Panc1 (cell line): ENCODE results near the gene SAMD14. TPM values are rescaled to one million over a fixed set of nuclear protein-coding genes. Genes with fewer than 3 reads are reported as not detected.

ENCODE experiments used
- ATAC-seq: fragments of 200-7000 bp; cut with Tn5 transposase; 2 replicates; pipeline ENCODE4 v1.9.1; 2020; ENCODE audit warnings: mild to moderate bottlenecking, moderate library complexity
- BruUV-seq: library from RNA; stranded (reverse); fragments of 400-500 nt; replicated peaks from 2 replicates; lab custom pipeline; 2021; lab: Mats Ljungman, UMichigan
- CTCF ChIA-PET: fragments of 300-600 bp; sonication (Branson Sonifier 250); formaldehyde crosslinking; loops from one replicate; lab custom pipeline; 2022; ENCODE audit warnings: antibody characterized with exemption; lab: Charles Lee
- POLR2A ChIA-PET: fragments of 300-600 bp; sonication (Branson Sonifier 250); formaldehyde crosslinking; loops from one replicate; lab custom pipeline; 2022; ENCODE audit warnings: antibody characterized with exemption; lab: Charles Lee
- DNase-seq: peaks from one replicate; pipeline ENCODE4 v3.0.0-alpha.2; 2010; ENCODE audit warnings: low read depth, low spot score
- H3K27ac ChIP-seq: 2 replicates; pipeline ENCODE4 v1.5.1; 2011; ENCODE audit warnings: mild to moderate bottlenecking, low read length, inconsistent platforms
- H3K27me3 ChIP-seq: fragments of 200-500 bp; sonication (Bioruptor generic); 2 replicates; pipeline ENCODE4 v1.6.0; 2014; ENCODE audit warnings: low read length, inconsistent platforms; ENCODE audit not compliant: control insufficient read depth, insufficient read depth
- H3K36me3 ChIP-seq: fragments of 200-500 bp; sonication (Bioruptor generic); 2 replicates; pipeline ENCODE4 v1.5.1; 2014; ENCODE audit warnings: inconsistent platforms, mild to moderate bottlenecking, low read length, moderate library complexity; ENCODE audit not compliant: control insufficient read depth, insufficient read depth
- H3K4me1 ChIP-seq: 2 replicates; pipeline ENCODE4 v1.5.1; 2011; ENCODE audit warnings: inconsistent platforms, mild to moderate bottlenecking, low read length, moderate library complexity; ENCODE audit not compliant: control insufficient read depth, insufficient read depth
- H3K4me3 ChIP-seq, 2 experiments: 2 replicates each; pipeline ENCODE4 v1.5.1; 2011 to 2012; ENCODE audit warnings: low read depth in 2 of 2, low read length in 2 of 2, mild to moderate bottlenecking in 2 of 2, inconsistent platforms in 1 of 2, moderate library complexity in 1 of 2
- H3K9me3 ChIP-seq: fragments of 200-500 bp; sonication (Bioruptor generic); 2 replicates; pipeline ENCODE4 v1.5.1; 2014; ENCODE audit warnings: low read depth, mild to moderate bottlenecking, inconsistent platforms, low read length, moderate library complexity; ENCODE audit not compliant: control insufficient read depth, insufficient read depth
- POLR2AphosphoS5 ChIP-seq: IDR thresholded peaks from 2 replicates; pipeline ENCODE4 v1.6.1; 2012; ENCODE audit warnings: mild to moderate bottlenecking, low read depth, low read length, moderate library complexity
- REST ChIP-seq, 2 experiments: IDR thresholded peaks; 2 replicates each; pipeline ENCODE4 v1.6.1; 2011 to 2012; ENCODE audit warnings: low read depth in 2 of 2, control low read depth in 1 of 2, low read length in 1 of 2, mild to moderate bottlenecking in 1 of 2, moderate library complexity in 1 of 2; ENCODE audit not compliant: insufficient read depth in 1 of 2
- SIN3A ChIP-seq: IDR thresholded peaks from 2 replicates; pipeline ENCODE4 v1.6.1; 2012; ENCODE audit warnings: low read depth, mild to moderate bottlenecking, low read length, moderate library complexity, borderline replicate concordance; ENCODE audit not compliant: insufficient read depth
- TCF7L2 ChIP-seq: IDR thresholded peaks from 2 replicates; pipeline ENCODE4 v1.6.1; 2011; ENCODE audit warnings: mild to moderate bottlenecking, low read depth, low read length, inconsistent platforms
- in situ Hi-C: cut with HindIII; loops from 2 replicates; pipeline ENCODE4 v1.10.0; 2016; ENCODE audit warnings: low sequenced_read_pairs, low pct_unique_long_range_greater_than_20kb
- intact Hi-C: fragments of 100-400 bp; cut with micrococcal nuclease; formaldehyde crosslinking; loops from one replicate; pipeline ENCODE4 v1.10.0; 2022; ENCODE audit not compliant: unreplicated experiment
- total RNA-seq: library from RNA; stranded (reverse); gene quantifications from one replicate; pipeline ENCODE4 v1.2.1, GENCODE V29; 2021; ENCODE audit not compliant: unreplicated experiment
- TF ChIP-seq, protein P1 (sequence below): fragments of 450-650 bp; IDR thresholded peaks from 2 replicates; pipeline ENCODE4 v1.5.1; 2017; ENCODE audit warnings: mild to moderate bottlenecking

SAMD14 gene
- total RNA-seq, 1 experiment from 2014 or later = 6.9 TPM

DNA sequence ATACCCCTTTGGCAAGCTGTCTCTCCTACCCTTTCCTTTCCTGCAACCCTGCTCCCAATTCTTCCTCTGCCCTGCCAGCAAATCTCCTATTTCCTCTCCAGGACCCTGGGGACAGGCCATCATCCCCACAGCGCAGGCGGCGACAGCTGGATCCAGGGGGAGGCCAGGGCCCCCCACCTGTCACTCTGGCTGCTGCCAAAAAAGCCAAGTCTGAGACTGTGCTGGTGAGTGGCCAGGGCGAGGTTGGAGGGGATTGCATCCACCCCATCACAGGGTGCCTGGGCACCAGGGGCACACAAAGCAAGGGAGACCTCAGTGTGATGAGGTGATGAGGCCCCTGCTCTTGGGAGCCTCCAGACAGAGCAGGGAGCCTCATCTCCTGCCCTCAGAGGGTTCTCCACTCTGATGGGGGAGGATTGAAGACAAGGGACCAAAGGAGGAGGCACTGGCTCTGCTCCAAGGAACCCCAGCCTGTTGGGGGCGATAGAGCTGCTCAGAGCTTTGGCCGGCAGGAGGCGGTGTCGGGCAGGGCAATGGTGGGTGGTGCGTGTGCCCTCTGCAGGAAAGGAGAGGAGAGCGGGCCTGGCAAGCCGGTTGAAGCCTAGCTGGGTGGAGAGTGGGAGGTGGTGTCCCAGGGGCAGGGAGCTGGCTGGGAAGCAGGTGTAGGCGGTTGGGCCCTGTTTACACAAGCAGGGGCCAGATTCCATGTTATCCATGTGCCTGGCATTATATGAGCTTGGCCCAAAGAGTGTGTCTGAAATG lies 50.4 kb downstream of the SAMD14 start:
- no peaks in the 10 kb centered on the region for H3K27me3 ChIP-seq
- no peak overlapping the region for H3K4me3 ChIP-seq
- H3K27ac ChIP-seq = no peak overlapping the region
- BruUV-seq = no TSS peak
- in situ Hi-C loops (no loop called here), intact Hi-C loops (no loop called here)
- no peaks in the 10 kb centered on the region for H3K9me3 ChIP-seq
- TF ChIP-seq, protein P1, sequence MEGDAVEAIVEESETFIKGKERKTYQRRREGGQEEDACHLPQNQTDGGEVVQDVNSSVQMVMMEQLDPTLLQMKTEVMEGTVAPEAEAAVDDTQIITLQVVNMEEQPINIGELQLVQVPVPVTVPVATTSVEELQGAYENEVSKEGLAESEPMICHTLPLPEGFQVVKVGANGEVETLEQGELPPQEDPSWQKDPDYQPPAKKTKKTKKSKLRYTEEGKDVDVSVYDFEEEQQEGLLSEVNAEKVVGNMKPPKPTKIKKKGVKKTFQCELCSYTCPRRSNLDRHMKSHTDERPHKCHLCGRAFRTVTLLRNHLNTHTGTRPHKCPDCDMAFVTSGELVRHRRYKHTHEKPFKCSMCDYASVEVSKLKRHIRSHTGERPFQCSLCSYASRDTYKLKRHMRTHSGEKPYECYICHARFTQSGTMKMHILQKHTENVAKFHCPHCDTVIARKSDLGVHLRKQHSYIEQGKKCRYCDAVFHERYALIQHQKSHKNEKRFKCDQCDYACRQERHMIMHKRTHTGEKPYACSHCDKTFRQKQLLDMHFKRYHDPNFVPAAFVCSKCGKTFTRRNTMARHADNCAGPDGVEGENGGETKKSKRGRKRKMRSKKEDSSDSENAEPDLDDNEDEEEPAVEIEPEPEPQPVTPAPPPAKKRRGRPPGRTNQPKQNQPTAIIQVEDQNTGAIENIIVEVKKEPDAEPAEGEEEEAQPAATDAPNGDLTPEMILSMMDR = peak; percentile 92
- TF ChIP-seq SIN3A = no peak
- TF ChIP-seq TCF7L2 = no peak
- TF ChIP-seq REST (IDR thresholded peaks at IDR 0.05; ENCODE audit: insufficient read depth in 1 of 2, low read depth in 2 of 2, low read length in 1 of 2) = no peak
- DNase-seq (no peak), ATAC-seq (peak; percentile 67)
- CTCF ChIA-PET = interaction anchor here (0.5 to 1.4 kb wide), 7 partner anchors 12 to 409 kb away, joined by 3 to 7 read pairs (median 3); no protein-coding TSS in a partner anchor
- POLR2A ChIA-PET = no interaction called here
- no peaks in the 10 kb centered on the region for H3K4me1 ChIP-seq
- H3K36me3 ChIP-seq = peaks cover 15% of the 10 kb centered on the region

- Histone ChIP-seq H3K36me3 (peaks cover 13% of the 10 kb centered on the region), H3K4me3 (no peak overlapping the region), H3K9me3 (no peaks in the 10 kb centered on the region), H3K27ac (no peak overlapping the region), H3K4me1 (no peaks in the 10 kb centered on the region), H3K27me3 (no peaks in the 10 kb centered on the region)
- POLR2A ChIA-PET = no interaction called here
- no peak for ATAC-seq
- intact Hi-C loops = no loop called here
- in situ Hi-C loops = no loop called here
- no TSS peak for BruUV-seq
- CTCF ChIA-PET = interaction anchor here (1.2 kb wide), 1 partner anchor 17 kb away, joined by 3 read pairs; no protein-coding TSS in a partner anchor
- DNase-seq = no peak
- no peak for TF ChIP-seq REST (IDR thresholded peaks at IDR 0.05; ENCODE audit: insufficient read depth in 1 of 2, low read depth in 2 of 2, low read length in 1 of 2)
- TF ChIP-seq, protein P1 = no peak
- TF ChIP-seq TCF7L2 = no peak
- no peak for TF ChIP-seq SIN3A
- TF ChIP-seq POLR2AphosphoS5 = no peak
Measured at GRCh38 chr17:50078430-50078829, 51.5 kb downstream of the SAMD14 start.
